DMS 273 treated with DMSO at 0.1 percent for 48 hours (cell line): ENCODE data around the gene PSMB7.

Experiments
- DNase-seq: peaks from one replicate; lab custom pipeline; 2025; lab: John Stamatoyannopoulos, UW

The PSMB7 gene

GRCh38 chr9:124345063-124345462, 70.2 kb downstream of the PSMB7 start:
- no peak for DNase-seq

- DNase-seq: no peak
Observed at GRCh38 chr9:124344291-124345050, 70.8 kb downstream of the PSMB7 start.

GRCh38 chr9:124343533-124344290, 71.5 kb downstream of the PSMB7 start:
- no peak for DNase-seq

GRCh38 chr9:124342776-124343485, 72.3 kb downstream of the PSMB7 start:
- DNase-seq: no peak

- DNase-seq: no peak
Observed at GRCh38 chr9:124342402-124342775, 72.9 kb downstream of the PSMB7 start.

GRCh38 chr9:124341455-124342170, 73.6 kb downstream of the PSMB7 start:
- no peak for DNase-seq

GRCh38 chr9:124340219-124341069, 74.8 kb downstream of the PSMB7 start:
- DNase-seq: no peak

- DNase-seq: no peak
Observed at GRCh38 chr9:124339603-124340146, 75.6 kb downstream of the PSMB7 start.

- no peak for DNase-seq
Observed at GRCh38 chr9:124337562-124337961, 77.7 kb downstream of the PSMB7 start.

GRCh38 chr9:124335320-124335707, 79.9 kb downstream of the PSMB7 start:
- DNase-seq: no peak

- no peak for DNase-seq
Observed at GRCh38 chr9:124334568-124335319, 80.5 kb downstream of the PSMB7 start.

GRCh38 chr9:124333203-124333579, 82.1 kb downstream of the PSMB7 start:
- DNase-seq: no peak

- no peak for DNase-seq
Observed at GRCh38 chr9:124332361-124333202, 82.7 kb downstream of the PSMB7 start.

- no peak for DNase-seq
Observed at GRCh38 chr9:124331580-124331979, 83.7 kb downstream of the PSMB7 start.

- DNase-seq: no peak
Observed at GRCh38 chr9:124330011-124330697, 85.1 kb downstream of the PSMB7 start.

GRCh38 chr9:124329206-124329792, 85.9 kb downstream of the PSMB7 start:
- DNase-seq: no peak

- DNase-seq: no peak
Observed at GRCh38 chr9:124328285-124328684, 87.0 kb downstream of the PSMB7 start.

GRCh38 chr9:124327491-124327890, 87.8 kb downstream of the PSMB7 start:
- no peak for DNase-seq
